ENCODE measurements around the gene OR10H3. TPM values are rescaled to one million over a fixed set of nuclear protein-coding genes. Genes with fewer than 3 reads are reported as not detected.

The OR10H3 gene
- polyA plus RNA-seq, 1 donor (not counting 4 experiments of a cell fraction or from before 2014, with no cell fraction given): not detected

DNA sequence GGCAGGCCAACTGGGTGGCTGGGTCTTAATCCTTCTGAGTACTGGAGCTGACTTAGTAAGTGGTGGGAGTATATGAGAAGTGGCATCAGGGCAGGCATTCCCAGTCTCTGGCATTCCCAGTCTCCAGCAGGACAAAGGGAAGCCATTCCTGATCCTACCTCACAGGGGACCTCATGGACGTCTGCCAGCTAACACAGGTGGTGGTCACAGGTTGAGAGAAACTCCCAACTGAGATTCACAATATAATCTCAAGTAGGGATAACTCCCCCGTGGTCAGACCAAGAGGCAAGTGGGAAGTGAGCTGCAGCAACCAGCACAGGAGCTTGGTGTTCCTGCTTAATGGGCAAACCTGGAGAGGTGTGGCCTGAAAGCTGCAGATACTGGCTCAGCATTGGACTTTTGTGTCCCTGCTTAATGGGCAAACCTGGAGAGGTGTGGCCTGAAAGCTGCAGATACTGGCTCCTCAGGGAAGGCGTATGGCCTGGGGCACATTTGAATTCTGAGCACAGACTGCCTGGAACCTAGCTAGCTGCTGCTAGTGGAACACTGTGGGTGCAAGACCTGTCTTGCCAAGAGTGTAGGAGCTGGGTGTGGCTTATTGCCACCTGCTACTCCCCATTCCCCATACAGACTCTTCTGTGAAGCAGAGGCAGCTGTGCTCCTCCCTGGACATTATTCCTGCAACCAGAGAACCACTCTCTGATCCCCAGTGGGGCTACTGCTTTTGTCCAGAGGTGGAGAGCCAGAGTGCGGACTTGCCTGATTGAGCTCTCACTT lies 35.8 kb upstream of the OR10H3 start:
- no peaks in the 10 kb centered on the region for H3K9me1 ChIP-seq (ENCODE audit: control insufficient read depth, extremely low read depth, insufficient read depth, low read length)
- H3K4me3 ChIP-seq (ENCODE audit: control insufficient read depth in 2 of 3, extremely low read depth in 1 of 3, insufficient read depth in 2 of 3, low read depth in 1 of 3, low read length in 3 of 3): no peak overlapping the region
- H3K4me2 ChIP-seq (ENCODE audit: control insufficient read depth, extremely low read depth, insufficient read depth, low read depth, low read length): no peak overlapping the region
- H3K9ac ChIP-seq (ENCODE audit: control insufficient read depth, extremely low read depth, insufficient read depth, low read length): no peak overlapping the region
- H3K27ac ChIP-seq (ENCODE audit: control insufficient read depth, insufficient read depth, low read length): no peak overlapping the region
- FAIRE-seq: no peak
- no peaks in the 10 kb centered on the region for H3K9me3 ChIP-seq (ENCODE audit: control insufficient read depth, low read depth, low read length)
- H3K36me3 ChIP-seq (ENCODE audit: control insufficient read depth in 2 of 2, extremely low read depth in 1 of 2, insufficient read depth in 2 of 2, low read length in 2 of 2): no peaks in the 10 kb centered on the region
- no peak overlapping the region for H2AFZ ChIP-seq (ENCODE audit: control insufficient read depth, low read length)
- DNase-seq (ENCODE audit: low read depth, low spot score): peak; percentile 17
- TF ChIP-seq EZH2 (IDR thresholded peaks at IDR 0.05; ENCODE audit: low read length) (no peak), CTCF (optimal IDR thresholded peaks at IDR 0.05 in 1 of 3, IDR thresholded peaks at IDR 0.05 in 1 of 3, conservative IDR thresholded peaks at IDR 0.05 in 1 of 3; ENCODE audit: extremely low read depth in 1 of 3, insufficient read depth in 2 of 3, low read length in 3 of 3) (no peak)
- H3K79me2 ChIP-seq (ENCODE audit: control insufficient read depth, insufficient read depth, low read length): no peaks in the 10 kb centered on the region
- dilution Hi-C loops (cut with MboI; ENCODE audit: extremely low pct_ligation_motif_present, low sequenced_read_pairs): no loop called here
- peaks cover 4% of the 10 kb centered on the region for H3K4me1 ChIP-seq (ENCODE audit: control insufficient read depth, extremely low read depth, insufficient read depth, low read length)
- H4K20me1 ChIP-seq (ENCODE audit: control insufficient read depth, extremely low read depth, insufficient read depth, low read length): no peaks in the 10 kb centered on the region
- peaks cover 9% of the 10 kb centered on the region for H3K27me3 ChIP-seq (ENCODE audit: control insufficient read depth, extremely low read depth, insufficient read depth, low read length)

GRCh38 chr19:15702534-15702930 lies 35.3 kb upstream of the OR10H3 start:
- dilution Hi-C loops (cut with MboI; ENCODE audit: extremely low pct_ligation_motif_present, low sequenced_read_pairs): no loop called here
- Histone ChIP-seq H3K4me2 (ENCODE audit: control insufficient read depth, extremely low read depth, insufficient read depth, low read depth, low read length) (no peak overlapping the region), H3K9me1 (ENCODE audit: control insufficient read depth, extremely low read depth, insufficient read depth, low read length) (no peaks in the 10 kb centered on the region), H3K79me2 (ENCODE audit: control insufficient read depth, insufficient read depth, low read length) (no peaks in the 10 kb centered on the region), H3K9ac (ENCODE audit: control insufficient read depth, extremely low read depth, insufficient read depth, low read length) (no peak overlapping the region), H3K36me3 (ENCODE audit: control insufficient read depth in 2 of 2, extremely low read depth in 1 of 2, insufficient read depth in 2 of 2, low read length in 2 of 2) (no peaks in the 10 kb centered on the region), H3K4me3 (ENCODE audit: control insufficient read depth in 2 of 3, extremely low read depth in 1 of 3, insufficient read depth in 2 of 3, low read depth in 1 of 3, low read length in 3 of 3) (no peak overlapping the region), H3K27ac (ENCODE audit: control insufficient read depth, insufficient read depth, low read length) (no peak overlapping the region), H3K9me3 (ENCODE audit: control insufficient read depth, low read depth, low read length) (no peaks in the 10 kb centered on the region), H2AFZ (ENCODE audit: control insufficient read depth, low read length) (no peak overlapping the region), H3K4me1 (ENCODE audit: control insufficient read depth, extremely low read depth, insufficient read depth, low read length) (peaks cover 4% of the 10 kb centered on the region), H4K20me1 (ENCODE audit: control insufficient read depth, extremely low read depth, insufficient read depth, low read length) (no peaks in the 10 kb centered on the region), H3K27me3 (ENCODE audit: control insufficient read depth, extremely low read depth, insufficient read depth, low read length) (peaks cover 9% of the 10 kb centered on the region)
- TF ChIP-seq CTCF (optimal IDR thresholded peaks at IDR 0.05 in 1 of 3, IDR thresholded peaks at IDR 0.05 in 1 of 3, conservative IDR thresholded peaks at IDR 0.05 in 1 of 3; ENCODE audit: extremely low read depth in 1 of 3, insufficient read depth in 2 of 3, low read length in 3 of 3) (no peak), EZH2 (IDR thresholded peaks at IDR 0.05; ENCODE audit: low read length) (no peak)
- FAIRE-seq (peak; percentile 77), DNase-seq (ENCODE audit: low read depth, low spot score) (peak; percentile 21)

Data from keratinocyte (primary cell).